ENCODE results near the gene PSMD2.

The PSMD2 gene

DNA sequence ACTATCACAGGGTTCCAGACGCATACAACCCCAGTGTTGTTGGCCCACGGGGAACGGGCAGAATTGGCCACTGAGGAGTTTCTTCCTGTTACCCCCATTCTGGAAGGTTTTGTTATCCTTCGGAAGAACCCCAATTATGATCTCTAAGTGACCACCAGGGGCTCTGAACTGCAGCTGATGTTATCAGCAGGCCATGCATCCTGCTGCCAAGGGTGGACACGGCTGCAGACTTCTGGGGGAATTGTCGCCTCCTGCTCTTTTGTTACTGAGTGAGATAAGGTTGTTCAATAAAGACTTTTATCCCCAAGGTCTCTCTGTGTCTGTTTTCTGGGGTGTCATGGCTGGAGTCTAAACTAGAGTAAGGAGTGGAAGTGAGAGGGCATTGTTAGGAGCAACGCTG is 9.7 kb downstream of the PSMD2 start:
- Histone ChIP-seq H3K4me3 (ENCODE audit: low read length) (no peak overlapping the region), H3K4me1 (ENCODE audit: insufficient read depth, low read length) (no peaks in the 10 kb centered on the region), H3K9ac (ENCODE audit: low read depth, low read length) (no peak overlapping the region), H3K27me3 (ENCODE audit: insufficient read depth, low read length) (no peaks in the 10 kb centered on the region), H3K9me3 (ENCODE audit: insufficient read depth, low read depth, low read length) (no peaks in the 10 kb centered on the region), H3K27ac (ENCODE audit: low read length) (no peak overlapping the region), H3K36me3 (ENCODE audit: insufficient read depth, low read depth, low read length) (peaks cover 55% of the 10 kb centered on the region)

DNA sequence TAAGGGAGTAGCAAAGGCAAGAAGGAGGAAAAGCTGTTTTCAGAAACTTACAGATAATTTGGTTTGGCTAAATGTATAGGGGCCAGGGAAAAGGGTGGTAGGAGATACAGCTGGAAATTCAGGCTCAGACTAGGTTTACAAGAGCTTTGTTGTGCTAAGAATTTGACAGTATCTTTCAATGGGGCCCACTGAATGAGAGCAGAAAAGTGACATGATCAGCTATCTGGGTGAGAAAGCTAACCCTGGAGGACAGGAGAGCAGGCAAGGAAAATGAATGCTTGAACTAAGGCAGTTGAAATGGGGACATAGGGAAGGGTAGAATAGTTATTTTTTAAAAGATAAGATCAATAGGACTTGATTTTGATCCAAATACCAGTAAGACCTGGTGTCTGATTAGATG is 12.6 kb downstream of the PSMD2 start:
- Histone ChIP-seq H3K9ac (ENCODE audit: low read depth, low read length) (no peak overlapping the region), H3K27ac (ENCODE audit: low read length) (no peak overlapping the region), H3K4me1 (ENCODE audit: insufficient read depth, low read length) (no peaks in the 10 kb centered on the region), H3K9me3 (ENCODE audit: insufficient read depth, low read depth, low read length) (no peaks in the 10 kb centered on the region), H3K27me3 (ENCODE audit: insufficient read depth, low read length) (no peaks in the 10 kb centered on the region), H3K4me3 (ENCODE audit: low read length) (no peak overlapping the region), H3K36me3 (ENCODE audit: insufficient read depth, low read depth, low read length) (peaks cover 33% of the 10 kb centered on the region)

DNA sequence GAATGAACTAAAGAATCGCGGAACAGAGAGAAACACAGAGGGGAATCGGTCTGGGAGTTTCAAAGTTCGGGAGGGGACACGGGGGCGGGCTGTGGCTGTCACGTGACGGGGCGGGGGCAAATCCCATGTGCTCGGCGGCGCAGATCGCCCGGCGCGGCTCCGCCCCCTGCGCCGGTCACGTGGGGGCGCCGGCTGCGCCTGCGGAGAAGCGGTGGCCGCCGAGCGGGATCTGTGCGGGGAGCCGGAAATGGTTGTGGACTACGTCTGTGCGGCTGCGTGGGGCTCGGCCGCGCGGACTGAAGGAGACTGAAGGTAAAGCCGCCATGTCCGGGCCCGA is 15.3 kb downstream of the PSMD2 start, which contains the start of gene EIF4G1:
TSS of gene EIF4G1 (plus strand) at position 244 of the 337 bp plus-strand sequence. CDS start 1,191 bp downstream, outside the sequence.
- H3K4me1 ChIP-seq (ENCODE audit: insufficient read depth, low read length), result no peaks in the 10 kb centered on the region
- peaks cover 33% of the 10 kb centered on the region for H3K36me3 ChIP-seq (ENCODE audit: insufficient read depth, low read depth, low read length)
- H3K9me3 ChIP-seq (ENCODE audit: insufficient read depth, low read depth, low read length), result no peaks in the 10 kb centered on the region
- H3K27ac ChIP-seq (ENCODE audit: low read length), result peak within 1 kb of the TSS; percentile 84
- peak within 1 kb of the TSS; percentile 94 for H3K9ac ChIP-seq (ENCODE audit: low read depth, low read length)
- no peaks in the 10 kb centered on the region for H3K27me3 ChIP-seq (ENCODE audit: insufficient read depth, low read length)
- H3K4me3 ChIP-seq (ENCODE audit: low read length), result peak within 1 kb of the TSS; percentile 97

DNA sequence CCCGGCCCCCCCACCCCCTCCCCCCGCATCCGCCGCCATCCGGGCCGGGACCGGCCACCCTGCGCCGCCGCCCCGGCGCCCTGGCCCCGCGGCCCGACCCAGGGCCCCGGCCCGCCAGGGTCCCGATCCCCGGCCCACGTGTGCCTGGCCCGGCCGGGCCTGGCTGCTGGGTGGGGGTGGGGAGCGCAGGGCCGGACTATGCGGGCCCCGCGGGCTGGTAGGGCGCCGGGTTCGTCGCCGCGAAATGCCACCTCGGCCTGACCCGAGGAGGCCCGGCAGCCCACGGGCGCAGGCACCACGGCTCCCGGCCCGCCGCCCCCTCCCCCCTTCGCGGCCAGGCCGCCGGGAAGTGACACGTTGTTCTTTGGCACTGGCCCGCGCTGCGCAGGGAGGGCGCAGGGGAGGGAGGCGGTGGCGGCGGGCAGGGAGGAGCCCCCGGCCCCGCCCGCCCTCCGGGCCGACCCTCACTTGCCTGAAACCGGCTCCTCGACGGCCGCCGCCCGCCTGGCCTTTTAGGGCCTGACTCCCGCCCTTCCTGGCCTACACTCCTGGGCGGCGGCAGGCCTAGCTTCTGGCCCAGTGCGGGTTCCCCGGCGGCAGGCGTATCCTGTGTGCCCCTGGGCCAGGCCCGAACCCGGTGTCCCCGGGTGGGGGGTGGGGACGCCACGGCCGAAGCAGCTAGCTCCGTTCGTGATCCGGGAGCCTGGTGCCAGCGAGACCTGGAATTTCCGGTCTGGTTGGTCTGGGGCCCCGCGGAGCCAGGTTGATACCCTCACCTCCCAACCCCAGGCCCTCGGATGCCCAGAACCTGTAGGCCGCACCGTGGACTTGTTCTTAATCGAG is 15.9 kb downstream of the PSMD2 start:
- no peaks in the 10 kb centered on the region for H3K27me3 ChIP-seq (ENCODE audit: insufficient read depth, low read length)
- H3K27ac ChIP-seq (ENCODE audit: low read length), result peak overlapping the region; percentile 84
- no peaks in the 10 kb centered on the region for H3K4me1 ChIP-seq (ENCODE audit: insufficient read depth, low read length)
- no peaks in the 10 kb centered on the region for H3K9me3 ChIP-seq (ENCODE audit: insufficient read depth, low read depth, low read length)
- peak overlapping the region; percentile 94 for H3K9ac ChIP-seq (ENCODE audit: low read depth, low read length)
- H3K36me3 ChIP-seq (ENCODE audit: insufficient read depth, low read depth, low read length), result peaks cover 38% of the 10 kb centered on the region
- H3K4me3 ChIP-seq (ENCODE audit: low read length), result peak overlapping the region; percentile 97

DNA sequence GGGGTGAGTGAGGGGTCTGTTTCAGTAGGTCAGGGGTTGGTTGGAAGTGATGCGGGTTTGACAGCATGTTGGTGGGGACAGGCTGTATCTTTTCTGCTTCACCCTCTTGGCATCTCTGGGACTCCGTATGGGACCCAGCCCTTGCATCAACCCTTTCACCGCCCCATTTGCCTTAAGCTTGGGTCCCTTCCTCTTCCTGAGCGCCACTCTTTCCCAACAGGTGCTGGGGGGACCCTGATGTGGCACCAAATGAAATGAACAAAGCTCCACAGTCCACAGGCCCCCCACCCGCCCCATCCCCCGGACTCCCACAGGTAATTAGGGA is 16.5 kb downstream of the PSMD2 start:
- H3K27ac ChIP-seq (ENCODE audit: low read length), result peak overlapping the region; percentile 84
- H3K27me3 ChIP-seq (ENCODE audit: insufficient read depth, low read length), result no peaks in the 10 kb centered on the region
- H3K4me3 ChIP-seq (ENCODE audit: low read length), result peak overlapping the region; percentile 97
- peaks cover 44% of the 10 kb centered on the region for H3K36me3 ChIP-seq (ENCODE audit: insufficient read depth, low read depth, low read length)
- no peaks in the 10 kb centered on the region for H3K4me1 ChIP-seq (ENCODE audit: insufficient read depth, low read length)
- no peaks in the 10 kb centered on the region for H3K9me3 ChIP-seq (ENCODE audit: insufficient read depth, low read depth, low read length)
- peak overlapping the region; percentile 94 for H3K9ac ChIP-seq (ENCODE audit: low read depth, low read length)

DNA sequence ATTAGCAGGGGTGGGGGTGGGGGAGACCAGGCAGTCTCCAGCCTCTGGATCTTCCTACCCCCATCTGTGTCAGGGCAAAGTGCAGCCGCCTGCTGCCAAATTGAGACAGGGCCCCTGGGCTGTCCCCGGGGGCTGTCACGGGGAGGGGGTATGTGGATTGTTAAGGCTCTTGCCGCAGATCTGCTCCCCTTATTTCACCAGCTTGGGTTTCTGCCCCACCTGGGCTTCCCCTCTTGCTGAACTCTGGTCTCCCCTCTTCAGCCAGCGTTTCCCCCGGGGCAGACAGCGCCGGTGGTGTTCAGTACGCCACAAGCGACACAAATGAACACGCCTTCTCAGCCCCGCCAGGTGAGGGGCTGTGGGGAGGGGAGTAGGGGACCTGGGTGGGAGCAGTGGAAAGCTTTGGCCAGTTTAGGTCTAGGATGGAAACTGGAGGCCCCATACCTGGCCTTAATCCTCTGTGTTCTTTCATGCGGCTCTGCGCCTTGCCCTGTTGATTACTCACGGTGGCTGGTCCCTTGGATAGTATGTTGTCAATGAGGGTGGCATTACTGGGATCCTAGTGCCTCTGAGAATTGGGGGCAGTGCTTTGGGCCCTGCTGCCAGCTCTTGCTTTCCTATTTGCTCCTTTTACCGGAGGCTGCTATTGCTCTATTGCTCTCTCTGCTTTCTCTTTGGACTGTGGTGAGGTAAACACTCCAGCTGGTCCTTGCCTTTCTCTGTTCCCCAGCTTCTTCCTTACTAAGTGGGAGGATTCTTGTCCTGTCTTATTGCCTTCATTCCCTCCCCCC is 17.0 kb downstream of the PSMD2 start:
- peaks cover 49% of the 10 kb centered on the region for H3K36me3 ChIP-seq (ENCODE audit: insufficient read depth, low read depth, low read length)
- H3K9me3 ChIP-seq (ENCODE audit: insufficient read depth, low read depth, low read length), result no peaks in the 10 kb centered on the region
- H3K27ac ChIP-seq (ENCODE audit: low read length), result no peak overlapping the region
- peak overlapping the region; percentile 97 for H3K4me3 ChIP-seq (ENCODE audit: low read length)
- H3K27me3 ChIP-seq (ENCODE audit: insufficient read depth, low read length), result no peaks in the 10 kb centered on the region
- H3K4me1 ChIP-seq (ENCODE audit: insufficient read depth, low read length), result no peaks in the 10 kb centered on the region
- H3K9ac ChIP-seq (ENCODE audit: low read depth, low read length), result peak overlapping the region; percentile 94; the same call in 1 of the 2 replicates

DNA sequence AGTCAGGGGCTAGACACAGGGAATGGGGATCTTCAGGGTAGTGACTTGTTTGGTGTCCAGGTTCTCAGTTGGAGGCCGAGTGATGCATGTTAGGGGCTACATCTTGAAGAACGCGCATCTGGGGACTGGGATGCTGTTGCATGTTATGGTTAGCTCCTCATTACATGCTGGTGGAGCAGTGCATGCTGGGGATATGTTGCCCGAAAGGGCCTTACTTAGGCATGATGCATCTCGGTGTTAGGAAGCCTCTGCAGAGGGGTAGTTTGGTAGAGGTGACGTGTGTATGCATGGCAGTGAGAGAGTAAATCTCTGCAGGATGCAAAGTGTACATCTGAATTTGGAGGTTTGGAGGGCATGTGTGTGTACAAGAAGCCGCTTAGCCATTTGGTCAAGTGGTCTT is 17.8 kb downstream of the PSMD2 start:
- no peak overlapping the region for H3K27ac ChIP-seq (ENCODE audit: low read length)
- peak overlapping the region; percentile 97; the same call in 1 of the 2 replicates for H3K4me3 ChIP-seq (ENCODE audit: low read length)
- H3K9ac ChIP-seq (ENCODE audit: low read depth, low read length), result peak overlapping the region; percentile 94; the same call in 1 of the 2 replicates
- H3K9me3 ChIP-seq (ENCODE audit: insufficient read depth, low read depth, low read length), result no peaks in the 10 kb centered on the region
- peaks cover 57% of the 10 kb centered on the region for H3K36me3 ChIP-seq (ENCODE audit: insufficient read depth, low read depth, low read length)
- H3K4me1 ChIP-seq (ENCODE audit: insufficient read depth, low read length), result no peaks in the 10 kb centered on the region
- no peaks in the 10 kb centered on the region for H3K27me3 ChIP-seq (ENCODE audit: insufficient read depth, low read length)

DNA sequence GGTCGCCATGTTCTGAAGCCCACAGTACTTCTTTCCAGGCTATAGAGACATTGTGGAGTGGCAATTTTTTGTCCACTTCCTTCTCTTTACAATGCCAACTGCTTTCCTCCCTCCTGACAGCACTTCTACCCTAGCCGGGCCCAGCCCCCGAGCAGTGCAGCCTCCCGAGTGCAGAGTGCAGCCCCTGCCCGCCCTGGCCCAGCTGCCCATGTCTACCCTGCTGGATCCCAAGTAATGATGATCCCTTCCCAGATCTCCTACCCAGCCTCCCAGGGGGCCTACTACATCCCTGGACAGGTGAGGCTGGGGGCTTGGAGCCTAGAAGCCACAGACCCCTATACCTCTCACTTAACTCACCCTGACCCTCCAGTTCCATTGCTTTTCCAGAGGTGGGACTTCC is 18.2 kb downstream of the PSMD2 start:
- H3K36me3 ChIP-seq (ENCODE audit: insufficient read depth, low read depth, low read length), result peaks cover 61% of the 10 kb centered on the region

DNA sequence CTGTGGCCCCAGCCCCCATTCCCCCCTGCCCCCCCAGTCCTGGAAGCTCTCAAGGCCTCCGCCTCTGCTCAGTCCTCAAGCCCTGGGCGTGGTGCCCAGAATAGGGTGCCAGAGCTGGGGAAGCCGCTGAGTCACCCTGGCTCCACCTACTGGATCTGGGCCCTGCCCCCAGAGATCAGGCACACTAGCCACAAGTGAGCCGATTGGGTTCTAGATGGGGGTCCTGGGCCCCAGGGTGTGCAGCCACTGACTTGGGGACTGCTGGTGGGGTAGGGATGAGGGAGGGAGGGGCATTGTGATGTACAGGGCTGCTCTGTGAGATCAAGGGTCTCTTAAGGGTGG is 21.0 kb downstream of the PSMD2 start:
- no peaks in the 10 kb centered on the region for H3K27me3 ChIP-seq (ENCODE audit: insufficient read depth, low read length)
- H3K4me1 ChIP-seq (ENCODE audit: insufficient read depth, low read length), result no peaks in the 10 kb centered on the region
- H3K9me3 ChIP-seq (ENCODE audit: insufficient read depth, low read depth, low read length), result no peaks in the 10 kb centered on the region
- H3K36me3 ChIP-seq (ENCODE audit: insufficient read depth, low read depth, low read length), result peaks cover 89% of the 10 kb centered on the region
- H3K9ac ChIP-seq (ENCODE audit: low read depth, low read length), result no peak overlapping the region
- H3K4me3 ChIP-seq (ENCODE audit: low read length), result no peak overlapping the region
- no peak overlapping the region for H3K27ac ChIP-seq (ENCODE audit: low read length)

More for the DNA sequence above, 18.2 kb downstream of the PSMD2 start:
- H3K27ac ChIP-seq (ENCODE audit: low read length), result no peak overlapping the region
- H3K4me3 ChIP-seq (ENCODE audit: low read length), result 0 out of 2 replicates have a peak overlapping the region, but pooled peaks have one; percentile 97
- H3K9ac ChIP-seq (ENCODE audit: low read depth, low read length), result peak overlapping the region; percentile 94; the same call in 1 of the 2 replicates
- H3K9me3 ChIP-seq (ENCODE audit: insufficient read depth, low read depth, low read length), result no peaks in the 10 kb centered on the region
- H3K4me1 ChIP-seq (ENCODE audit: insufficient read depth, low read length), result no peaks in the 10 kb centered on the region
- no peaks in the 10 kb centered on the region for H3K27me3 ChIP-seq (ENCODE audit: insufficient read depth, low read length)

DNA sequence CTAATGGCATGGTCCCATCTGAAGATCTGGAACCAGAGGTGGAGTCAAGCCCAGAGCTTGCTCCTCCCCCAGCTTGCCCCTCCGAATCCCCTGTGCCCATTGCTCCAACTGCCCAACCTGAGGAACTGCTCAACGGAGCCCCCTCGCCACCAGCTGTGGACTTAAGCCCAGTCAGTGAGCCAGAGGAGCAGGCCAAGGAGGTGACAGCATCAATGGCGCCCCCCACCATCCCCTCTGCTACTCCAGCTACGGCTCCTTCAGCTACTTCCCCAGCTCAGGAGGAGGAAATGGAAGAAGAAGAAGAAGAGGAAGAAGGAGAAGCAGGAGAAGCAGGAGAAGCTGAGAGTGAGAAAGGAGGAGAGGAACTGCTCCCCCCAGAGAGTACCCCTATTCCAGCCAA is 22.6 kb downstream of the PSMD2 start:
- H3K4me3 ChIP-seq (ENCODE audit: low read length), result no peak overlapping the region

DNA sequence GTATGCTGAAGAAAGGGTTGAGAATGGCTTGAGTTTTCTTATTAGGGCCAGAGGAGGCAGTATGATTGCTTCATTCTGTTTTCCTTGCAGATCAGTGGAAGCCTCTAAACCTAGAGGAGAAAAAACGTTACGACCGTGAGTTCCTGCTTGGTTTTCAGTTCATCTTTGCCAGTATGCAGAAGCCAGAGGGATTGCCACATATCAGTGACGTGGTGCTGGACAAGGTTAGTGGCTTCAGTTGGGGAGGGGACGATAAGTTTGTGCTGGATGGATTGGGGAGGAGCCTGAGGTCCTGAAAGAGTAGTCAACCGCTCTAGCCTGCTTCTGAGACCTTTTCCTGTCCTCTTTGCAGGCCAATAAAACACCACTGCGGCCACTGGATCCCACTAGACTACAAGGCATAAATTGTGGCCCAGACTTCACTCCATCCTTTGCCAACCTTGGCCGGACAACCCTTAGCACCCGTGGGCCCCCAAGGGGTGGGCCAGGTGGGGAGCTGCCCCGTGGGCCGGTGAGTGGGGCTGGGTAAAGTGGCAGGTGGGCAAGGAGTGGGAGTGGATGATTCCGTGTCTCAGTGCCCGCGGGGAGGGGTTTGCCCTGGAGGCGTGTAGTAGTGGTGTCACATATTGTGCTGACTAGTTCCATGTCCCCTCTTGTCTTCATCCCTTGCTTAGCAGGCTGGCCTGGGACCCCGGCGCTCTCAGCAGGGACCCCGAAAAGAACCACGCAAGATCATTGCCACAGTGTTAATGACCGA is 23.9 kb downstream of the PSMD2 start:
- Histone ChIP-seq H3K36me3 (ENCODE audit: insufficient read depth, low read depth, low read length) (peaks cover 98% of the 10 kb centered on the region), H3K9ac (ENCODE audit: low read depth, low read length) (no peak overlapping the region), H3K4me3 (ENCODE audit: low read length) (no peak overlapping the region), H3K27ac (ENCODE audit: low read length) (no peak overlapping the region), H3K4me1 (ENCODE audit: insufficient read depth, low read length) (no peaks in the 10 kb centered on the region), H3K27me3 (ENCODE audit: insufficient read depth, low read length) (no peaks in the 10 kb centered on the region), H3K9me3 (ENCODE audit: insufficient read depth, low read depth, low read length) (no peaks in the 10 kb centered on the region)

More for the DNA sequence above, 22.6 kb downstream of the PSMD2 start:
- Histone ChIP-seq H3K9me3 (ENCODE audit: insufficient read depth, low read depth, low read length) (no peaks in the 10 kb centered on the region), H3K4me1 (ENCODE audit: insufficient read depth, low read length) (no peaks in the 10 kb centered on the region), H3K36me3 (ENCODE audit: insufficient read depth, low read depth, low read length) (peaks cover 98% of the 10 kb centered on the region), H3K27me3 (ENCODE audit: insufficient read depth, low read length) (no peaks in the 10 kb centered on the region), H3K27ac (ENCODE audit: low read length) (no peak overlapping the region), H3K9ac (ENCODE audit: low read depth, low read length) (no peak overlapping the region)
